ENCODE results near the gene BARHL2.

BARHL2 gene

DNA sequence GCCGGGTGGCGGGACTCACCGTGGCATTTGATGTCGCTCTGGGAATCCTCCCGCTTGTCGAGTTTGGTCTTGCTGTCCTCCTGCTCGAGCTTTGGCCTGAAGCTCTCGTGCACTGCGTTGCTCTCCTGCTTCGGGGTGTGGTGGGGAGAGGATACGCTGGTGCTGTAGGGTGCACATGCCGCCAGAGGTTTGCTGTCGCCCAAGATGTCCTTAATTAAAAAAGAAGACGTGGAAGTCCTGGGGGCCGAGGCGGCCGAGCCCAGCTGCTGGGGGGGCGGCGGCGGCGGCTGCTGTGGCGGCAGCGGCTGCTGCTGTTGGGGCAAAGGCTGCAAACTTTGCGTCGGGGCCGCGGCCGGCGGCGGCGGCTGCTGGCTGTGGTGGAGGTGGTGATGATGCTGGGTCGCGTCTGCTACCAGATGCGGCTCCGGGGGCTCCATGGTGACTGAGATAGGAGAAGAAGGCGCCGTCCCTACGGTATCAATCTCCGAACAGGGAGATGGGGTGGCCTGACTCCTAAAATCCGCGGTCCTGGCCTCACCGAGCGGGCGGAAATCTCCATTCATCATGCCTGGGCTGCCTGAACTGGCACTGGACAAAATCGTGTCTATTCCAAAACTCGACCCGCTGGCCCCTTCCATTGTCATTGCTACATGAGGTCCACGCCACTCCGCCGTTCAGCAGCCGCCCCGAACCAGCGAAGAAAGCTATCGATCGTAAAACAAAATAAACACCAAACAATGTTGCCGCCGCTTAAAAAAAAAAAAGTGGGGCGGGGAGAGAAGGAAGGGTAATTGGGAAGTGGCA, at the start of gene BARHL2:
BARHL2 (minus strand) TSS at position 751 of the 804 bp plus-strand sequence; CDS start at position 644, 107 bp downstream.
- intact Hi-C loops (cut with DNase I), result no loop called here

DNA sequence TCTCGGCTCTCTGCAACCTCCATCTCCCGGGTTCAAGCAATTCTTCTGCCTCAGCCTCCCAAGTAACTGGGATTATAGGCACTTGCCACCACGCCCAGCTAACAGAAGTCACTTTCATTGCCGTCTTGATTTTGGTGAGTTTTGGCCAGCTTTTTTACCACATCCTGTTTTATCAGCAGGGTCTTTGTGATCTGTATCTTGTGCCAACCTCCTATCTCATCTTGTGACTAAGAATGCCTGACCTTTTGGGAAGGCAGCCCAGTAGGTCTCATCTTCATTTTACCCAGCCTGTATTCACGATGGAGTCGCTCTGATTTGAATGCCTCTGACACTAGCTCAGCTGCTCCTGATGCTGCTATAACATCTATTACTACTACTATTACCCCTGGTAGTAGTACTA, 46.8 kb upstream of the BARHL2 start:
- intact Hi-C loops (cut with DNase I), result no loop called here

More for the DNA sequence above, at the start of gene BARHL2:
- peak in 1 of 10 donors; percentile 58 for DNase-seq

DNA sequence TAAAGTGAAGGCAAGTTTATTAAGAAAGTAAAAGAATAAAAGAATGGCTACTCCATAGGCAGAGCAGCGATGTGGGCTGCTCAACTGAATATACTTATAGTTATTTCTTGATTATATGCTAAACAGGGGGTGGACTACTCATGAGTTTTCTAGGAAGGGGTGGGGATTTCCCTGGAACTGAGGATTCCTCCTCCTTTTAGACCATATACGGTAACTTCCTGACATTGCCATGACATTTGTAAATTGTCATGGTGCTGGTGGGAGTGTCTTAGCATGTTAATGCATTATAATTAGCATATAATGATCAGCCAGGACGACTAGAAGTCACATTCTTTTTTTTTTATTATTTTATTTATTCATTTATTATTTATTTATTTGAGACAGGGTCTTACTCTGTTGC, 46.4 kb upstream of the BARHL2 start:
- DNase-seq, result no peak
- intact Hi-C loops (cut with DNase I), result no loop called here

More for the DNA sequence above, 46.8 kb upstream of the BARHL2 start:
- no peak for DNase-seq

DNA sequence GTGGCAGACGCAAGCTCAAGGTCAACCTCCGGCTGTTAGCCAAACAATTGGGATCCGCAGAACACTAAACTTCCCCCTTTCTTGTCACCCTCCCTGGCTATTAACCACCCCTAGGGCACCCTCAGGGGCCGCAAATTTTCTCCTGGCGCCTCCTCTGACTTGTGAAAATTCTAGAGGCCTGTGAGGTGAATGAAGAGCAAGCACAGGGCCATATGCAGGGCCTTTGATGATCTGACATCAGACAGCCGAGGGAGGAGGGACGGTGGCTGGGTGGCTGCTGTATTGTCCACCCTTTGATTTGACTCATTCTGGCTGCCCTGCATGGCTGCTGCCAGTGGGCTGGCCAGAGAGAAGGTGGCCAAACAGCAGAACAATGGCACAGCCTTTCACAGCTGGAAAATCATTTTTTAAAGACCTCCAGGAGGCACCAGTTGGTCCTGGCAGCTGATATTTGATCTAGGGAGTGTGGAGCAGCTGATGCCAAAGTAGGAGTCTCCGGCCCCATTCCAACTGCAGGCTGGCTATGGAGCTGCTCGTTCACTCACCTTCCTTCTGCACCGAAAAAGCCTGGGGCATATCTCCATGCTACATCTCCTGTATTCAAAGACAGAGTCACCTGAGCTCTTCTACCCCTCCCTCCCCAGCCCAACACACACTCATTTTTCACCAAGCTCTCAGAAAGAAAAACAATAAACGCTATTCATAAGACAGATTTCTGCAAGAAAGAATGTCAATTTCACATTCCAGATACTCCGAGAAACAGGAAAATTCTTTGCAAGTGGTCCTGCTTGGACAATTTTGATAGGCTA, 44.9 kb upstream of the BARHL2 start:
- intact Hi-C loops (cut with DNase I), result no loop called here
- no peak for DNase-seq

DNA sequence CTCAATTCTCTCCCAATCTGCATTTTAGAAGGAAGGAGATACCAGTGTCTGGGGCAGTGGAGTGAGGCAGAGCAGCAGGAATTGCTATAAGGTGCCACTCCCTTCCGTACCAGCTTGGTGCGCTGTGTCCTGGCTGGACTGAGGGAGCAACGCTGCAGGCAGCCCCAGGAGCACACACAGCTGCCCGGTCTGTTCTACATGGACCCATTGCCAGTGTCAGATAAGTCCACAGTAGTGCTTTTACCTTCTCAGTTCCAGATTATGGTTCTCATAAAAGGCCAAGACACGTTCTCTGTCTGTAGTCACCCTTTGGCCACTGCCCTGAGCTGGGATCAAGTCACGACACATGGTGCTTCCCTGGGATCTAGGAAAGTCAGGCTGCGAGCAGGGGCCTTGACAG, 44.1 kb upstream of the BARHL2 start:
- intact Hi-C loops (cut with DNase I), result no loop called here
- DNase-seq, result no peak

DNA sequence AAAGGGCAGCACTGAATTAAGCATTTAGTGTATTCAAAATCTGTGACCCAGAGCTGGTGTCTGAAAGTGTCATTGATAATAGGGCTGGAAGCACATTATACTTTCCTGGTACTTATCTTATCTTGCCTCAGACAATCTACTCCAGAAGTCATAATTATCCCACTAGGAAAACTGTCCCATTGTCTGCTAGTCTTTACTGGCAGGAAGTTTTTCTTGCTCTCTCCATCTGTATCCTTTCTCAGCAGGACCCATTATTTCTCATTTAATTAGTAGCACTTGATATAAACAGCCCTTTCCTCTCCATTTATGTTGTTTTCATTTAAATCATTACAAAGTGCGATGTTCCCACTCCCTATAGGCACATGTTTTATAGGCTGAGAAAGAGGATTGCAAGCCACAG, 36.5 kb upstream of the BARHL2 start:
- intact Hi-C loops (cut with DNase I), result no loop called here
- DNase-seq, result no peak

DNA sequence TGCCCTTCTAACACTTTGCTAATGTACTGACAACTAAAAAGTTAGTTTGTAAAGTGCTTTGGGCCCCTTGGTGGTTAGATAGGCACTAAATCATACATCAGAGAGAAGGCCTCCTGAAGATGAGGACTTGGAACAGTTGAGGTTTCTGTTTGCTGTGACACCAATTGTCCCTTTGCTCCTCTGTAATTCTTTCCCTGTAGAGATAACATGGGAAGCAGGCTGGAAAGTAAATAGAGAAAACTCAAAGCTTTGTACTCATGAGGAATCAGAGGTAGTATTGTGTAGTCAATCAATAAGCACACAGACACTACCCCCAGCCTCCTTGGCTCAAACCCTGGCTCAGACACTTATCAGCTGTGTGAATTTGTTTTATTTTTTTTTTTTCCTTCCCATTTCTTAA, 31.6 kb upstream of the BARHL2 start:
- no peak for DNase-seq
- intact Hi-C loops (cut with DNase I), result no loop called here

DNA sequence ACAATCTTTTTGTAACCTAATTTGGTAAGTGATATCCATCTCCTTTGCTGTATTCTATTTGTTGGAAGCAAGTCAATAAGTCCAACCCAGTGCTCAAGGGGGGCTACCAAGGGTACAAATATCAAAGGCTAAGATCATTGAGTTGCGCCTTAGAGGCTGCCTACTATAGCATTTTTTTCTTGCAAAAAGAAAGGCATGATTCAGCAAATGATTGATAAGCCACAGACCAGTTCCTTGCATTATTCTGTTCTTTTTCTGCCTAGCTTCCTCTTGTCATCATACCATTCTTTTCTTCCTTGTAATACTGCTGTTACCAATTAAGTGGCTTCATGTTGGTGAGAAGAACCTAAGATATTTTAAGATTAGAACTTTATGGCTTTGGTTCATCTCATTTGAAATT, 29.8 kb upstream of the BARHL2 start:
- intact Hi-C loops (cut with DNase I), result no loop called here
- DNase-seq, result no peak

DNA sequence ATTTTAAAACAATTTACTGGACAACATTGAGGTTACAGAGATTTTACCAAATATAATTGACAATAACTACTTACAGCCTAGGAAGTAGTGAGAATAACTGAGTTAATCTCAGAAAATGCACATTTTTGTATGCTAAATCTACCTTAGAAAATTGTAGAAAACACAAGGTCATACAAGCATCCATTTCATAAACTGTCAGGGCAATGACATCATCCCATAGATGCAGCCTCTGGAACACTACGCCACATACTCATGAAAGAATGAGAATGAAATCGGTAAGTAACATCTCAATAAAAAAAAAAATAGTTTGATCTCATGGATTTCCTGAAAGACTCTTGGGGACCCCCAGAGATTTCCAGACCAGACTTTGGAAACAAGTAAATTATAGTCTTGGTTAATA, 28.9 kb upstream of the BARHL2 start:
- intact Hi-C loops (cut with DNase I), result no loop called here
- no peak for DNase-seq

DNA sequence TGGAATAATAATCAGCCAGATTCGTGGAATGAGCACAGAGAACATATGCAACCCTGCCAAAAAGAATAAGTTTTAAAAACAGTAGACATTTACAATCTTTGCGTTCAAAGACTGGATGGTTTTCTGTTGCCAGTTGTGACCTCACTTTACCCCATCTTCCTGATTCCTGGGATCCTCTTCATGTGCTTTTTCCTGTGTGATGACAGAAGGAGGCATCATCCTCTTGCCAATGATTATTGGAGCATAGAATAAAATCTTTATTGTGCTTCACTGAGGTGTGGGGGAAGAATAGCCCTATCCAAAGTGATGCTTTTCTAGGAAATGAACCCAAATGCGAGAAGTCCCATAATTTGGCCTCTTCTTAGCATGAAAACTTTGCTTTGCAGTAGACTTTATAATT, 15.0 kb upstream of the BARHL2 start:
- no peak for DNase-seq
- intact Hi-C loops (cut with DNase I), result no loop called here

DNA sequence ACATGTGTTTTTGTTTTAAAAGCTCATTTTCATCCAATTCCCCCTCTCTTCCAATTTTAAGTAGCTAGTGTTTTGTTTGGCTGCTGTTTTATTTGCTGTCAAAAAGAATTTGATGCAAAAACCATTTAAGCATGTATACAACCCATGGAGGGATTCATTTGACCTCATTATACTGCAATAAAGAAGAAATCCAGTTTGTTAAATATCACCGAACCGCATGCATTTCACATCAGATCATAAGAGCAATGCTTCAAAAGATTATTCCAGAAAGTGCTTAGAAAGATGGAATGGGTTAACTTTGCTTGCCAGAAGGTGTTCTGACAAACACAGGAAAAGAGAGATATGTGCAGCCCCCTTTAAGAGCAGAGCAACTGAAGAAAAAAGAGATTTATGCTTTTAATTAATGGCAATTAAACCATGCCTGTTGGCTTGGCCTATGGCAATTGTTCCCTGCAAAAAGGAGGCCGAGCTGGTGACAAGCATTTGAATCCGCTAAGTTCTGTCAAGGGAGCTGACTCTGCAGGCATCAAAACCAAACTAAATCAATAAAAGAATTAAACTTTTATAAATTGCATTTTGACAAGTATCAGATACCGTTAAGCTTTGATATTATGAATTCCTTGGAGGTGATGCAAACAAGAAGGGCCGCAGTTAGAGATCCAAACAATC, 14.4 kb upstream of the BARHL2 start:
- DNase-seq, result no peak

DNA sequence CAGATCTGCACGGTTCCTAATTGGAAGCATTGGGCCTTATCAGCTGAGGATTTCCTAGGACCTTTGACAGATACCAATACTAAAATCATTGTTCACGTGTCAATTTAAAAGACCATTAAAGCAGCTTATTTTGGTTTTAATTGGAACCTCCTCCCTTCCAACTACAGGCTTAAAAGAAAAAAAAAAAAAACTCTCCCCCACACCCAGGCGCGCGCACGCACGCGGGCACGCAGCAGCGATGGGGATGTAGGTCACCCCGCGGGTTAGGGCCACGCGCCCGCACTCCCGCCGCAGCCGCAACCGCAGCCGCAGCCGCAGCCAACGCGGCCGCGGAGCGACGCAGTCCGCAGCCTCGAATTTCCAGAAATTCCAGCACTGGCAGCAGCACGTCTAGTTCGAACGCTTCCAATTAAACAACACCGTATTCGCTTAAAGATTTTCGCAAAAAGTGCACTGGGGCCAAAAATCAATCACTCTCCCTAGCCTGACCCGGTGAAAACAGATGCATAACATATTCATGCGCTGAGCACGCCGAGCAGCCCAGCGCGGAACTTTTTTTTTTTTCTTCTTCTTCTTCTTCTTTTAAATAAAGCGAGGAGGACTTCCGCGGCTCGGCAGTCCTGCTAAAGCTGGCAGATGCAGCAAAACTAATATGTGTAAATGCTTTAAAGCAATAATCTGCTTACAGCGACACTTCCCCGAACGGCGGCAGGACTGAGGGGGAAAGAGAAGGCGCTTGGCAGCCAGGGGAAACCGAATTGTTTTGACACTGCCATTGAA, 13.3 kb upstream of the BARHL2 start:
- intact Hi-C loops (cut with DNase I), result no loop called here
- peak in 1 of 10 donors; percentile 46 for DNase-seq

More for the DNA sequence above, 14.4 kb upstream of the BARHL2 start:
- intact Hi-C loops (cut with DNase I), result no loop called here

DNA sequence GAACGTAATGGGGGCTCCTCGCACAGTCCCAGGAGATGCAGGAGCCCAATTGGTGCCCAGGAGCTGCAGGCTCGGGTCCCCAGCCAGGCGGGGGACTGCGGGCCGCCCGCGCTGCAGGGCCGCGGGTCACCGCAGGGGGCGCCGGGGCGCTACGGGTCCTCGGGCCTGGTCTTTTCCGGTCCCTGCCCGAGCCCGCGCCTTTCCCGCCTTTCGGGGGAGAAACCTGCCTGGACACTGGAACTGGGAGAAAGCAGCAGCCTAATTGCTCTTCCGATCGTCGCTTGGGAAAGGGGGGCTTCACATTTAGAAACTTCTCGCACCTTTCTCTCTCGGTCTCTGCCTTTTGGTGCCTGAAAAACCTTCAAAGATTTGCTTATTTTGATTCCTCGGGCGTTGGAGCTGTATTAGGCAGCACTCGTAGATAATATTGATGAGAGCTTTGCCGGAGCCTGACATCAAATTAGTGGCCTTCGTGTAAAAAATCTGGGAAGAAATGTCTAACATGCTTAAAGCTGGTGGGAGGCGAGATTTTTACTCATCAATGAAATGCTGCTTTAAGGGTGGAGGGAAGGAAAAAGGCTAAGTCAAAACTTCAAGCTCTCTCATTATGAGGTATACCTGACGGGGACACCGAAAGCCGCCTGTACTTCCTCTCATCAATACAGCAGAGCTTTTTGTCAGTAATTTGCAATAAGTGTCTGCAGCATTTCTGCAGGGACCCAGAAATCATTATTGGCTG, 12.6 kb upstream of the BARHL2 start:
- intact Hi-C loops (cut with DNase I), result loop anchor here (10.0 kb wide), 1 partner anchor 115 kb away; no protein-coding TSS in a partner anchor

DNA sequence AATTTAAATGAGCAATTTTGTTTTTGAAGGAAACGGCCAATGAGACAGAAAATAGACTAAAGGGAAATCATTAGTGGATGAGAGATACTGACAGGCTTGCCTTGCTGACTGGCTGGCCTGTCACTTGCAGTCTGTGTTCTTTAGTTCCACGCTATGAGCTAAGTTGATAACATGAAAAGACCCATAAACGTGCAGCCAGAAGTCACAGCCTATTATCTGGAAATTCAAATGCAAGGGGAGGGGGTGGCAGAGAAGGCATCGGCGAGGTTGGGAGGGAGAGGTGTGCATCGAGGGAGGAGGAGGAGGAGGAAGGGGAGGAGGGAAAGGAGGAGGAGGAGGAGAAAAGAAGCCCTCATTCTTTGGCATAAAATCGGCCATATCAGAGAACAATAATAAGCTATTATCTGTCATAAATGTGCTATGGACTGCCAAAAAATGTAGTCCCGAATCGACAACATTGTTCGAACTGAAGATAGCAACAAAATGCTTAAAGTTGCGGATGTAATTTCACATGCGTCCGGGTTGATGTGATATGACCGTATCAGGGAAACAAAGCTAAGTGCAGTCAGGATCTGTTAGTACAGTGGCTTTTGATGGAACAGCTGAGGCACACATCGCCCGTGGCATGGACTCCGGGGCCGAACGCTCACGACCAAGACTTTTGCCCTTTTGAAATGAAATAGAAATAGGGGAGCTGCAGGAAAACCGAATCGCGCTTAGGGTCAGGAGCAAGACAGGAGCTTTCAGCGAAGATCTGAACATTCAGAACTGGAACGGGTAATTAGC, 11.6 kb upstream of the BARHL2 start:
- intact Hi-C loops (cut with DNase I), result loop anchor here (10.0 kb wide), 1 partner anchor 116 kb away; no protein-coding TSS in a partner anchor
- no peak for DNase-seq

More for the DNA sequence above, 12.6 kb upstream of the BARHL2 start:
- DNase-seq, result peak in 1 of 10 donors; percentile 27

DNA sequence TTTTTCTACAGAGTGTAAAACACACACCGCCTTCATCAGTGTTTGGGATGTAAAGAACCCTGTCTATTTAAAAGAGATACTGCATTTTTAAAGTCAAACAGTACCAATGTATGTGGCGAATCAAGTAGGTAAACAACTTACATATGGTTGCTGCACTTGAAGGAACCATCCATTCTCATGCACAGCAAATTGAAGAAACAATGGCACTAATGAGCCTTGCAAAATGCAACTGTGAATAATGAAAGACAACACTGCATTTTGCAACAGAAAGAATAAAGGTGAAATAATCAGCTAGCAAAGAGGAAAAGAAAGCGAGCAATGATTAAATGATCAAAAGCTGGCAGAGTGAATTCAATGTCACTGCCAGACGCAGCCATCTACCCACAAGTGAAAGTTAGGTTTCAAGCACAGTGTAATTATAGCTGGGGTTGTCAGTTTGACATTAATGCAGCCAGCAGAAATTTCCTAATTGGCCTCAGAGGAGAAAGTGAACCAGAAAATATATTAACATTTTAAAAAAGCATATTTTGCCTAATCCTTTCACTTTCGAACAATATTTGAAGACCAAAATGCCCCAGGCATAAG, 10.9 kb upstream of the BARHL2 start:
- DNase-seq, result no peak

DNA sequence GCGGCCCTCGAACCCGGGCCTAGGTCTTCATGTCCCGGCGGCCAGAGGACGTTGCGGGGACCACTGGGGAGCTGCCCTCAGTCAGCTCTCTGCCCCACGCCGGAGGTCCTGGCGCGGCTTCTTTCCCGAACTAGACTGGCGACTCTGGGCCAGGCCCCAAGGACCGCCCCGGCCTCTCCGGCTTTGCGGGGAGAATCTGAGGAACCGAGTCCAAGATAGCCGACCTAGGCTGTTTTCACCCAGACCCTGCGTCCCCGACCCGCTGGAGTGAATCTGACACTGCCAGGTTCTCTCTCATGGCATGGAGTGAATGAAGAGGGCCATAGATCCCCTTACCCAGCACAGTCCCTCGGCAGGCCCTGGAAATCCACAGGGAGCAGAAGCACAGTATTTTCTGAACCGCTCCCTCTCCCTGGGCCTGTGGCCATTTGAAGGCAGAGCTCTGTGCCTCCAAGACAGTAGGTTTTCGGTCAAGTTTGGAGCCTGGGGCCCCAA, 9.9 kb upstream of the BARHL2 start:
- DNase-seq, result no peak
- intact Hi-C loops (cut with DNase I), result loop anchor here (10.0 kb wide), 1 partner anchor 118 kb away; no protein-coding TSS in a partner anchor

More for the DNA sequence above, 10.9 kb upstream of the BARHL2 start:
- intact Hi-C loops (cut with DNase I), result loop anchor here (10.0 kb wide), 1 partner anchor 117 kb away; no protein-coding TSS in a partner anchor

DNA sequence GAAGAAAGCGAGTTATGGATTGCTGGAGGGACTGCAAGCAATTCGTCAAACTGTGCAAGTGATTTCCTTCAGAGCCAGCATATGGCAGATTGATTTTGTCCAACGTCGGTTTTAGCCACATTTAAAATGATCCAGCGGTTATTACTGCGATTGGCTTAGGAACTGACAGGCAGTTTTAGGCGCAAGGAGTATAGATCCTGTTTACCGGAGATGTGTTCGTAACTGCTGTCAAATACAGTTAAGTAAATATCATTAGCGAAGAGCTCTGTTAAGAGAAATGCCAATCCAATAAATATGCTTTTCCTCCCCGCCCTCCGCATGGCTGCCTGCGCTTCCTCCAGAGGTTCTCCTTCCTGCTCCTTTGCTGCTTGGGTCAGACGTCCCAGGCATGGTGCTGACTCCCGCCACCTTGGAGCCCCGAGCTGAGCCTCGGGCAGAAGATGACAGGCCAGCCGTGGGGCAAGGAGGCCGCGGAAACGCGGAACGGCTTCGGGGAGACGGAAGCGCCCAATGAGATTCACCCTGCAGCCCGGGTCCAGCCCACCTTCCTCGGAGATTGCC, 9.4 kb upstream of the BARHL2 start:
- no peak for DNase-seq
- intact Hi-C loops (cut with DNase I), result loop anchor here (10.0 kb wide), 1 partner anchor 118 kb away; no protein-coding TSS in a partner anchor

Measured in posterior cingulate gyrus (tissue), 11 donors.